Measurements from ENCODE around the gene FOXO1.

FOXO1 gene

DNA sequence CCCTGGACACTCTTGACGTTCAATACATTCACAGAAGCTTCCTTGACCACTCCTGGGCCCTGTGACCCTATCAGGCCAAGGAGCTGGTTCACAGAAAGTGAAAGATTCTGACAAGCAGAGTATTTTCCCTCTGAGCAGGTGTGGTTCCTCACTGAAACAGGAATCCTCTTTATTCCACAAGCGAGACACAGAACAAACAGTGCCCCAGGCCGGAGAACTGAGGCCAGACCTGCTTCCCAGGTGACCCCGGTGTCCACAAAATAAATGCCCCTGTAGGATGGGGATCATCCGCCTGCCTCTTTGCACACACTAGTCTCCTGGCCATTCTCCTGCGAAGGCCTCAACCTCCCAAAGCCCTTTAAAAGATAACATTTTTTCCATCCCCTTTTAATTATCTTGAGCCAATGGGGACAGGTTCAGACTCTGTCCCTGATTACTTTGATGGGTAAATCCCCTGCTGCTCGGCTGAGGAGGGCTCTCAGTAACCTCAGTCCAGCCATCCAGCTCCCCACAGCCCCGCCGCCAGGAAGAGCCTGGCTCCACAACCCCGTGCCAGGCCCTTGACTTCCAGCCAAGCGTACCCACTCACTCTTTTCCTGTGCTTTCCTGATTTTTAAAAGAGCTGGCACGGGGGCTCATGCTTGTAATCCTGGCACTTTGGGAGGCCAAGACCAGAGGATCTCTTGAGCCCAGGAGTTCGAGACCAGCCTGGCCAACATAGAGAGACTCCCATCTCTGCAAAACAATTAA, 129.1 kb downstream of the FOXO1 start:
- no peak for DNase-seq

DNA sequence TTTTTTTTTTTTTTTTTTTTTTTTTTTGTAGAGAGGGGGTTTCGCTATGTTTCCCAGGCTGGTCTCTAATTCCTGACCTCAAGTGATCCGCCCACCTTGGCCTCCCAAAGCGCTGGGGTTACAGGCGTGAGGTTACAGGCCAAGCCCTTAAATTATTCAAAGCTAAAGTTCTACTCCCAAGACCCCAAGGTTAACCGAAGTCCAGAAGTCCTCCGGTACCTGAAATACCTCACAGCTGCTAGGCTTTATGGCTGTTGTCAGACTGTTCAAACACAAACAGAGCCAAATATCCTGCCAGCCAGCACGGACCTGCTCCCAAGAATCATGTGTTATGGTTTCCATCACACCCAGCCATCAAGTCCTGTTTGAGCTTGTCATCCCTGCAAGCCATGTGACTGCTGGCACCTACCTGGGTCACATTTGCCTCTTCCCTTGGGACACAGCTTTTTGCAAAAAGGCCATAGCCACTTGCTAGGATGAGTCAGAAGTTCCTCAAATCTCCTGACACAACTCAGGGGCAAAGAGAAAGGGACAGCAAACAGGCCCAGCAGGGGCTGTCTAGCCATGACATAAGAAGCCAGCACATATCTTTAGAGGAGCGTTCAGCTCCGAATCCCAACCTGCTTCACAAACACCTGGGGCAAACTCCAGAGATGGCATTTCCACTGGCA, 129.9 kb downstream of the FOXO1 start:
- no peak for DNase-seq

DNA sequence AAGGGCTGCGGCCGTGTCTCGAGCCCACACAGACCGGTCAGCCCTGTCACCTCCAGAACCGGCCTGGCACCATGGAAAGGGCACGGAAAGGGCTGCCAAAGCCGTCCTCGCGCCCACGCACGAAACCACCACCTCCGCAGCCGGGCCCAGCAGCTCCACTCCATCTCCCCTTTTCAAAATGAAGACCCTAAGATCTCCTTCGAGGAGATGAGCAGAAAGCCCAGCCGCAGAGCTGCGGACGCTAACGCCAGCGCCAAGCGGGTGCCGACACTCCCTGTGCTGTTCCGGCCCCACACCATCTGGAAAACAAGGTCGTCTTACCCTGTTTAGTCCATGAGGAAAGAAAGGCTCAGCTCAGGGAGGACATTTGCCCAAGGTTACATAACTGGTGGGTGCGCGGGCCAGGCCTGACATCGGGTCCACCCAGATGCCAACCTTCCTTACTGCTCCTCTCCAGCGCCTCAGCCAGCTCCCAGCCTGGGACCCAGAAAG, 131.1 kb downstream of the FOXO1 start:
- DNase-seq = no peak

DNA sequence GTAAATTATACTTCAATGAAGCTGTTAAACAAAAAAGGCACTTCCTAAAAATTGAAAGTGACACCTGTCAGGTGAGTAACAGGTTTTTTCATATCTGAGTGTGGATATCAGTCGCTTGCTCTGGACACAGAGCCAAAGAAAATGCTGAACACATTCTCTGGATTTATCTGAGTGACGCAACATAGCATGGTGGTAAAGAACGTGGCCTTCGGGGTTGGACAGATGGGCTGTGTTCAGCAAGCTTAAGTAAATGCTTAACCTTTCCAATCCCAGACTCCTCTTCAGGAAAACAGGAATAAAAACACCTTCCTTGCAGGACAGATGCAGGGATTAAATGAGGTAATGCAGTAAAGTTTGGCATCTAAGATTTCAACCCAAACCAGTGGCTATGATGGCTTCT, 132.0 kb downstream of the FOXO1 start:
- no peak for DNase-seq

DNA sequence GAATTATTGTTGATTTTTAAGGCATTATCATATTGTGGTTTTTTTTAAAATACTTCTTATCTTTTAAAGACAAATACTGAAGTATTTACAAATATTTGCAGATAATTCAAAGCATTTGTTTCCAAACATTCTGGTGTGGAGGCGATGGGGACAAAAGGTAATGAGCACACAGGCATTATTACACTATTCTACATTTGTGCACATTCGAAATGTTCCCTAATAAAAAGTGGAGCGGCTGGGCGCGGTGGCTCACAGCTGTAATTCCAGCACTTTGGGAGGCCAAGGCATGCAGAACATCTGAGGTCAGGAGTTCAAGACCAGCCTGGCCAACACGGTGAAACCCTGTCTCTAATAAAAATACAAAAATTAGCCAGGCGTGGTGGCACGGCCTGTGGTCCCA, 133.4 kb downstream of the FOXO1 start:
- DNase-seq = no peak

DNA sequence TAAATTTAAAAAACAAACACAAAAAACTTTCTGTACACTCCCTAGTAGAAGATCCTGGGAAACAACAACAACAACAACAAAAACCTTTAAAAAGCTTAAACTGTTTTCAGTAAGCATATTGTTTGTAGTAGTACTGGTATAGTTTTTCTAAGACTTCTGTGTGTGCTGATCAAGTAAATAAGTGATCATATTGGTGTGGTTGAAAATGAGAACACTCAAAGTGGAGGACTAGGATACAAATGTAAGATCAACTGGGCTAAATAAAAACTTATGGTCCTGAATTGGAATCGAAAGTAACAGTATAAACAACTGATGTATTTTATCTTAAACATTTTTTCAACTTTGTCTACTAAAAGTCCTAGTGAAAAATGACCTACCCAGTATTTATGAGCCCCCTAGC, 135.5 kb downstream of the FOXO1 start:
- DNase-seq = no peak

DNA sequence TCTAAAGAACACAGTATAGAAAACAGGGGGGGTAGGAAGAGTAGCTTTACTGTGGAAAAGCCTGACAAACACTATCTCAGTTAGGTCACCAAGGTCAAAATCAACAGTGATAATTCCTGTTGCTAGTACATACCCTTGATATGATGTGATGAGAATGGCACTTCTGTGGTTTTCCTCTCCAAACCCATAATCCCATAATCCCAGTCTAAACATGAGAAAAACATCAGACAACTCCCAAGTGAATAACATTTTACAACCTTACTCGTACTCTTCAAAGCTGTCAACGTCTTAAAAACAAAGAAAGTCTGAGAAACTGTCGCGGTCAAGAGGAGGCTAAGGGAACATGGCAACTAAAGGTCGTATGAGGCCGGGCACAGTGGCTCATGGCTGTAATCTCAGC, 137.6 kb downstream of the FOXO1 start:
- DNase-seq = no peak

DNA sequence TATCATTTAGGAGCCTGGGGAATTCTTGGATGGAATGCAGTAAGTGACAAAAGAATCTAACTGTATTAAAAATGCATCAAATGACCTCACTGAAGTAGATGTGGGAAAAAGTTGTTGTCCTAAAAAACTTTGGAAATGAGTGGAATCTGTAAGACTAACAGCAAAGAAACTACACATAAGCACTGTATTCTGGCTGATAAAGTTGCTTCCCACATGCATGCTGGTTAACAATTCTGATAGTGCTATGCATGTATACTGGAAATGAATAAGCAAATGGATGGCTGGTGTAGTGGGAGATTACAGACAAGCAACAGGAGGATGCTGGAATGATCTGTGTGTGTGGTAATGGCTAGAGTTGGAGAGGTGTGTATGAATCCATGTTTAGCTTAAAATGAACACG, 138.5 kb downstream of the FOXO1 start:
- no peak for DNase-seq

DNA sequence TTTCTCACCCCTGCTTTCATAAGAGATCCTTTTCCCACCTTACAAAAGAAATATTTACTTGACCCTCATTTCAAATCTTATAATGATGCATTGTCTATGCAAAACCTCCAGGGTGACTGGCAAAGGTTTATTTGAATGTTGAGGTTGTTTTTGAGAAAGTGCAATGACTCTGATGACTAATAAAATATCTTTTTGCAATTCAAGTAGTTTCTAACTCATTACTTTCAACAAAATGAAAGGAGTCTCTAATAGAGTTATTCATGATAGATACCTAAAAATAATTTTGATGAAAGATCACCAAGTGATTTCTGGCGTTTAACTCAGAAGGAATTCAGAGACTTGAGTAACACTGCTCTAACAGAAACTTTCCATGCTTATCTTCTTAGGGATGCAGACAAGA, 144.2 kb downstream of the FOXO1 start:
- DNase-seq = no peak

DNA sequence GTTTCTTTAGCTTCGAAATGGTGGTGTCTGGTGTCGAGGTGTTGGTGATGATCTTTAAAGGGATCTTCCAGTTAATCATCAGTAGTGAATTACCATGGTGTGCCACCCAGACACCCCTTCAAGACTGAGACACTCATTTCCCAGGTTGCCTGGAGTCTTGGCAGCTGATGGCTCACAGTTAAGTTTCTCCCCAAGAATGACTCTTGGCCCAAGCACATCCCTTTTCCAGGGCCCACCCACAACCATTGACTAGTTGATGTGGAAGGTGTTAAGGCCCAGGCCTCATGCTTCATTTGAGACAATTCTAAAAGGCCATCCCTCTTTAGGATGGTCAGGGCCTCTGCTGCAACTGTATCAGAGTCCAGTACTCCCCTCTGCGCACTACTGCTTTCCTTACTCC, 145.5 kb downstream of the FOXO1 start:
- DNase-seq = no peak

DNA sequence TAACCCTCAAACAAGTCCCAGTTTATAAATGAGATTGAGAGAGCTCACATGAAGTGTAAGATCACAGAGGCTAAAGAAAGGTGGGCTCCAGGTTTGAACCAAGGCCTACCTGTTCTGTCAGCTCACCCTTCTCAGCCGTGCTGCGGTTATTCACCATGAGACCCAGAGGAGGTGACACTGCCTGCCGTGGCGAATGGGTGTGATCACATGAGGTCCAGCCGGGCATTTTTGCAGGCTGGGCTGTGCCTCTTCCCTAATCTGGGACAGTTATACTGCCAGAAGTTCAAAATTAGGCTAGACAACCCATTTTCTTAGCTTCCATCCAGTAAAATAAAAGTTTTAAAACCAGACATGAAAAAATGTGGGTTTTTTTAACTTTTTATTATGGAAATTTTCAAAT, 146.8 kb downstream of the FOXO1 start:
- DNase-seq = no peak

DNA sequence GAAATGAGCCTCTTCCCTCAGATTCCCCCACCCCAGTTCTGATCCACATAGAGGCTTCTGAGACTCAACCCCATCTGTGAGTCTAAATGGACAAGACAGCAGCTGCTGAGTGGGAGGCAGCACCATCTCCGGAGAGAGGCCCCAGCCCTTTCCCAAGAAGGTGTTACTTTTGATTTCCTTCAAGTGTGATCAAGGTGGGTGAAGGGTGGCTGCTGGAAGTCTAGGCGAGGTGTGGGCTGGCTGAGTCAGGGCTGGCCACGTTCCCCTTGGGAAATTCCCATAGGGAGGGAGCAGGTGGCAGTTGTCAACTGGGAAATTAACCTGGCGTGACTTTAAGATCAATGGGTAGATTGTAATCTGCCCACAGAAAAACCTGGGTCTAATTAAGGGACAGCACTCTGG, 148.0 kb downstream of the FOXO1 start:
- DNase-seq = no peak

DNA sequence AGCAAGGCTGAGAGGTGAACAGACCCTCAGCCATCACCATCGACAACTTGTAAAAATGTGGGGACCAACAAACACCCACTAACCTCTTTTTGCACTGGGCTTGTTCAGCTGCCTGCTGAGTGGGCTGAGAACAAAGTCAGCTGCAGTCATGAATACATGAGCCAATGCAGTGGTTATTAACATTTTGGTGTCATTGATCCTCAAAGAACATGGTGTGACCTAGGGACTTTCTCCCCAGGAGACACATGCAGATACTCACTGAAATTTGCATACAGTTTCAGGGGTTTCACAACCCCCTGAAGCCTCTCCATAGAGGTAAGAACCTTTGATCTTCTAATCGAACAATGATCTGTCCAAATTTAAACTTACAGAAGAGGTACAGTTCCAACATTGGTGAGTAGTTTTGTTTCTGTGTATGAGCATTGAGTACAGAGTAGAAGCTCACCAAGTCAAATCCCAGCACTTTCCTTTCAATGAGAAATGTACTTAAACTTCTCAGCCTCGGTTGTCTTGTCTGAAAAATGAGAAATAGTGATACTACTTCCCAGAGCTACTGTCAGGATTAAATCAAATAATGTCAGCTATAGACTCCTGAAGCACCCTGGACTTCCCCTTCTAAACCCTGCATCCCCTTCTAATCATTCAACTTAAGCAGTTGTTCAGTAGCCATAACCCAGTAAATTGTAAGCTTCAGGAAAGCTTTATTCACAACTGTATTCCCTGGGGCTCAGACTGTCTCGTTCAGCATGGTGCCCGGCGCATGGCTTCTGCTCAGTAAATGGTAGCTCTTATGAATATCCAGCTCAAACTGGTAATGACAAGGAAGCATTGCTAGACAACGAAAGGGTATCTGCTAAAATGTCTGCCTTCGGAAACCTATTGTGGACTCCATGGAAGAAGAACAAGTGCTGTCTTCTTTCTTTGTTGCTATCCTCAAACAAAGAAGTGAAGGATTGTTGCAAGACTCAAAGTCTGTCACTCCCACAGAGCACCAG, 148.7 kb downstream of the FOXO1 start:
- no peak for DNase-seq

DNA sequence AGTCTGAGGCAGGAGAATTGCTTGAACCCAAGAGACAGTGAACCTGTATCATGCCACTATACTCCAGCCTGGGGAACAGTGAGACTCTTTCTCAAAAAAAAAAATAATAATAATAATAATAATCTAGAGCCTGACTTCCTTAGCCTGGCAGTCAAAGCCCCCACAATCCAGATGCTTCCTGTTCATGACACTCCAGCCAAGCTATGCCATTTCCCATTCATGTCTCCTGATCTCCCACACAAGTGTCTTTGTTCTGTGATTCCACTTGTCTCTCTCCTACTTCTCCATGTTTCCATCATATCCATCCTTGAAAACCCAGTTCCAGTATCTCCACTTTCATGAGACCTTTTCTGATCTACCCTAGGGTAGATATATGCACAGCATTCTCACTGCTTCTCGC, 150.7 kb downstream of the FOXO1 start:
- no peak for DNase-seq

DNA sequence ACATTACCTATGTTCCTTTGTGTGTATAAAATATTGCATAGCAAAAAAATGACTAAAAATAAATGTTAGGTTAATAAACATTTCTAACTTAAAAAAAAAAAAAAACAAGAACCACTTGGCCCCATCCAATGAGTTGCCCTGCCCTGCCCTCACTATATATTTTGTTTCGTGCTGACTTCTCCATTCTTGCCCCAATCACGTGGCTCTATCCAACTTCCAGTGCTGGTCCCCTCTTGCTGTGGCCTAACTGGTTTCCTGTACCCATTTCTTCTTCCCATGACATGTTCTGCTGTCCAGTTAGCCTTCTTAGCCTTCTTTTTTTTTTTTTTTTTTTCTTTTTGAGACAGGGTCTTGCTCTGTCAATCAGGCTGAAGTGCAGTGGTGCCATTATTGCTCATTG, 151.6 kb downstream of the FOXO1 start:
- DNase-seq = no peak

DNA sequence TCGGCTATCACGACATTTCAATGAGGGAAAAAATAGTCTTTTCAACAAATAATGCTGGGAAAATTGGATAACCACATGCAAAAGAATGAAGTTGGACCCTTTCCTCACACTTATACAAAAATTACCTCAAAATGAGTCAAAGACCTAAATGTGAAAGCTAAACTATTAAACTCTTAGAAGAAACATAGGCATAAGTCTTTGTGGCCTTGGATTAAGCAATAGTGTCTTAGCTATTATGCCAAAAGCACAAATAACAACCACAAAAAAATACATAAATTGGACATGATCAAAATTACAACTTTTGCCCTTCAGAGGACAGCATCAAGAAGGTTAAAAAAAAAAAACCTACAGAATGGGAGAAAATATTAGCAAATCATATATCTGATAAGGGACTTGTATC, 156.6 kb downstream of the FOXO1 start:
- no peak for DNase-seq

DNA sequence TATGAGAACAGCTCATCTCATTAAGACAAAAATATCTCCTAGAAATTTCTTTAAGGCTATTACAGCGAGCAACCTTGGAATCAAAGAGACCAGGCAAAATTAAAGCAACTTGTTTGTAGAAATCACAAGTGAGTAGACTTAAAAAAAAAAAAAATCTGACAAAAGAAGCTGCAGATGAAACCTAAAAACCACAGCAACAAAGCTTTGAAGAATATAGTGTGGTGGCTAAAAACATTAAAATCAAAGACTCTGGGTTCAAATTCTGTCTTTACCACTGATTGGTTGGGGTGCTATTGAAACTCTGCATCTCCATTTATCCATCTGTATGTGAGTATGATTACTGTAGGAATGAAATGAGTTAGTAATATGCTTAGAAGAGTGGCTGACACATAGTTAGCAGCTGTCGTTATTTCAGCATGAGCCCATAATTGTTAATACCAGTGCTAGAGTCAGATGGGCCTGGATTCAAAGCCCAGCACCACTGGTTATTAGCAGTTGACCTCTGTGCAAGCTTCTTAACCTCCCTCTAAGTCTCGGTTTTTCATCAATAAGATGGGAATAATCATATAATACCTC, 157.6 kb downstream of the FOXO1 start:
- no peak for DNase-seq

DNA sequence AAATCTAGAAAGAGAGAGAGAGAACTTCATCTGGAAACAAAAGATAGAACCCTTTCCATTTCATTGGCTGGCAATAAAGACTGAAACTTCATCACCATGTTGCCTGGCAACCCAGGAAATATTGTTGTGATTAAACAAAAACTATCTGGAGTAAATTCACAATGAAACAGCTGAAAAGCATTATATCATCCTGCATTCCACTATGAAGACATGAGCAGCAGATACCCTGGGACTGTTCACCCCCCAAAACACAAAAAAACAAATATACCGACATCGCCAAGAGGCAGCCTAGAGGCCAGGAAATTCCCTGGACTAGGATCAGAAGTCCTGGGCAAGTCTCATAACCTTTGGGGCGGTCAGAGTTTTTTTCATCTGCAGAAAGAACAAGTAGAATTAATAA, 158.3 kb downstream of the FOXO1 start:
- DNase-seq = no peak

DNA sequence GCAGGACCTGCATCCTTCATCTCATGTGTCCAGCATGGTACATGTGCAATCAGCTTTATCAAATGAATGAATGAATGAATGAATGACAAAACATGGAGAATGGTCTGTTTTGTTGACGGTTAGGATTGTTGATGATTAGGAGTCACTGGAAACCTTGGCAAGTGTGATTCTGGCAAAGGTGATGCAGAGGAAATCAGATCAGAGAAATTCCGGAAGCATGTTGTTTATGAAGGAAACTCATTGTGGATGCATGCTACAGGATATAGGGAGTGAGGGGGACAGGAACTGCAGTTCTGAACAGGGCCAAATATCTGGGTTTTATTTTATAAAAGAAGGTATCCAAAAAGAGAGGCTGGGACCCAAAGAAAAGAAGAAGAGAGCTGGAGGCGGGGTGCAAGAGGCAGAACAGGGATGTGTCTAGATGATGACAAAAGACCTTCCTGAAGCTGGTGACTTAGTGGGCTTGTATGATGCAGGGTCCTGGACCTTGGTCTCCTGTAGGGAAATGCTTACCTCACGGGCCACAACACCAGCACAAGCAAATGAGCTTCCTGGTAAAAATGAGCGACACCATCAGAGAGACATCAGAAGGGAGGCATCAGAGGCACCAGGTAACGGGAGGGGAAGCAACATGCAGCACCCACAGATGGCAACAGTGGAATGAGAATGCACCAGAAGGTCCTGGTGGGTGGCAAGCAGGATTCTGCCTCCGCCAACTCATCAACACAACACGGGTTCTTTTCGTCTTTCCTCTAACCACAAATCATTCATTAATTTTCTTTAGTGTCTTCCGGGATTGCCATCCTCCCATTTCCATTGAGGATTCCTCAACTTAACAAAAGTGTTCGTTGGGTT, 159.6 kb downstream of the FOXO1 start:
- no peak for DNase-seq

Data from NK-92 treated with Interleukin-12 subunit alpha and Interleukin-12 subunit beta, amount 100 ng/mL, for 24 hours (cell line).